ENCODE data around the gene ISLR. TPM values are rescaled to one million over a fixed set of nuclear protein-coding genes. Genes with fewer than 3 reads are reported as not detected.
"Not testable (repeated sequence)": the region's sequence is repeated elsewhere in the genome, so short reads cannot be mapped to it uniquely, and the experiment has no call there.

ISLR gene
- polyA plus RNA-seq, 12 donors, result 117 to 472 (median 179) TPM

GRCh38 chr15:74133694-74134386 lies 39.7 kb upstream of the ISLR start:
- no peak for DNase-seq

- no peak for DNase-seq
These were observed 39.0 kb upstream of the ISLR start for GRCh38 chr15:74134387-74135027.

DNA sequence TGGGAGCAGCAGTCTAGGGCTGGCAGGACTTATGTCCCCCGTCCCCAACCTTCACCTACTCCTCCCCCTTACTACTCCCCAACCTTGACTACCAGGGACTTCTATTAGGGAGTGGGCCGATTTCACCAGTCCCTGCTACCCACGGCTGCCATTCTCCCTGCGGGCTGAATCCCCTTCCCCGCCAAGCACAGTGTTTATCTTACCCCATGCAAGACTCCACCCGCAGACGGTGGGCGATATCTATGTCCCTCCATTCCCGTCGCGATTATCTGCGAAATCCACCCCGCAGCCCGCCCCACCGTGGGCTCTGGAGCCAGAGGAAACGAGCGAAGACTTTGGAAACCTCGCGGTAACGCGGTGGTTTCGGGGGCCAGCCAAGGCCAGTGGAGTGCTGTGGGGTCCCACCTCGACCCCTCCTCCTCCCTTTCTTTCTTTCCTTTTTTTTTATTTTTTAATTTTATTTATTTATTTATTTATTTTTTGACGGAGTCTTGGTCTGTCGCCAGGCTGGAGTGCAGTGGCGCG lies 38.4 kb upstream of the ISLR start:
- DNase-seq, result no peak

GRCh38 chr15:74136540-74136813 lies 37.0 kb upstream of the ISLR start:
- DNase-seq, result peak; percentile 64

- peak; percentile 41 for DNase-seq
These were observed 36.5 kb upstream of the ISLR start for GRCh38 chr15:74136814-74137536.

DNA sequence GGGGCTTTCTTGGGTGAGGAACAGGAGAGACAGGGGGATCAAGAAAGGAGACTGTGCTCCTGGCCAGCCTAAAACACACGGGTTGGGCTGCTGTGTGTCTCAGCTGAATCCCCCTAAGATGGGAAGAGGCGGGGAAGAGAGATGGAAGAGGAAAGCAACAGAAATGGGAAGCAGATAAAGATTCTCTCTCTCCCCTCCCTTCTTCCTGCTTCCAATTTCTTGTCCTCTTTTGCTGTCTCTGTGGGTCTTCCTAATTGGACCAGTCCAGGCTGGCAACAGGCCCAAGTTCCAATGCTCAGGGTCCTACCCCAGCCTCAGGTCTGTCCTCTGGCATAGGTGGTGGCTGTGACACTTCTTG lies 36.0 kb upstream of the ISLR start:
- peak; percentile 59 for DNase-seq

DNA sequence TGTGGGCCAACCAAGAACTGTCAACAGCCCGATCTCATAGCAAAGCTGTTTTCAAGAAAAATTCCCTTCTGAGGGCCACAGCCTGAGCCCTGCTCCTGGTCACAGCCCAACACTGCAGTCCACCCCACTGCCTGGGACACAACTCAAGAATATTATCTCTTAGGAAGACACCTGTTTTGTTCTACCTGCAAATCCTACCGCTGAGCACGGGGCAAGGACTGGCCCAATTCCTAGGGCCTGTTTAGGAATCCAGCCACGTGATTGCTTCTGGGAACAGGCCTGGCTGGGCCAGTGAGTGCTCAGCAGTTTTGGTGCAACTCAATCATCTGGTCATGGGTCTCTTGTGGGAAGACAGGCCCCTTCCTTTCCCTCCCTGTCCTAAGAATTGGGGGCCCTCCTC lies 34.9 kb upstream of the ISLR start:
- DNase-seq, result no peak

GRCh38 chr15:74141591-74141990 lies 31.9 kb upstream of the ISLR start:
- no peak for DNase-seq

DNA sequence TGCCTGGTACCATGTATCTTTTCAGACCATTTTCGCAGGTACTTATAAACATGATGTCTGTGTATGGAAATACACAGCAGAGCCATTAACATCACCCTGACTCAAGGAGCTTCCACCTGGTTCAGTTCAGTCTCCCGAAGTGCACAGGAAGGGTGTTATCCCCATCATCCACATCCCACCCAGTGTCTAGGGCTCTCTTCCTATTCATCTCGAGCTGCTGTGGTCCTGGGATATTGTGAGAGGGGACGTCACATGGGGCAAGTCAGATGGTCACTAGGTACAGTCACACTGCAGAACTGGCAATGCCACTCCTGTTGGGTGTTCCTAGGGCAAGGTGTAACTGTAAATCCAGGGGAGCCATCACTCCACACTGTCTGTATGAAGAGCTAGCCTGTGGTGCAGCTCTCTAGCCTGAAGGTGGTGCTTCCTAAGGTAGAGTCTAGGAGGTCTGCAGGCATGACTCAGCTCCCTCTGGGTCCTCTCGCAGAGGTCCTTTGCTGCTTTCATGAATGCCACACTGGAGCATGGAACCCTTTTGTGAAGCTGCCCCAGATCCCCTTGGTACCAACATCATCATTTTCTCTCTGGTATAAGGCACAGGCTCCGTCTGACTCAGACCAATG lies 29.2 kb upstream of the ISLR start:
- DNase-seq, result no peak

DNA sequence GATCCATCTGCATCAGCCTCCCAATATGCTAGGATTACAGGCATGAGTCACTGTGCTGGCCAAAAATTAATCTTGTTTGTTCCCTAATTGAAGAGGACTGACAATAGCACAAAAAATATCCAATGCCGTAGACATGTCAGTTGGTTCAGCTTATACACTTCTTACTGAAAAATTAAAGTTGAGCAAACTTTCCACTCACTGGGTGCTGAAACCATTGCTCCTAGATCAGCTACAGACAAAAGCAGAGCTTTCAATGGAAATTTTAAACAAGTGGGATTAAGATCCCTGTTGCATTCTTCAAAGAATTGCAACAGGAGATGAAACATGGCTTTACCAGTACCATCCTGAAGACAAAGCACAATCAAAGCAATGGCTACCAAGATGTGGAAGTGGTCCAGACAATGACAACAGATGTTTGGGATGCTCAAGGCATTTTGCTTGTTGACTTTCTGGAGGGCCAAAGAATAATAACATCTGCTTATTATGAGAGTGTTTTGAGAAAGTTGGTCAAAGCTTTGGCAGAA lies 27.2 kb upstream of the ISLR start:
- DNase-seq, result no peak

- no peak for DNase-seq
These were observed 26.5 kb upstream of the ISLR start for GRCh38 chr15:74147051-74147450.

DNA sequence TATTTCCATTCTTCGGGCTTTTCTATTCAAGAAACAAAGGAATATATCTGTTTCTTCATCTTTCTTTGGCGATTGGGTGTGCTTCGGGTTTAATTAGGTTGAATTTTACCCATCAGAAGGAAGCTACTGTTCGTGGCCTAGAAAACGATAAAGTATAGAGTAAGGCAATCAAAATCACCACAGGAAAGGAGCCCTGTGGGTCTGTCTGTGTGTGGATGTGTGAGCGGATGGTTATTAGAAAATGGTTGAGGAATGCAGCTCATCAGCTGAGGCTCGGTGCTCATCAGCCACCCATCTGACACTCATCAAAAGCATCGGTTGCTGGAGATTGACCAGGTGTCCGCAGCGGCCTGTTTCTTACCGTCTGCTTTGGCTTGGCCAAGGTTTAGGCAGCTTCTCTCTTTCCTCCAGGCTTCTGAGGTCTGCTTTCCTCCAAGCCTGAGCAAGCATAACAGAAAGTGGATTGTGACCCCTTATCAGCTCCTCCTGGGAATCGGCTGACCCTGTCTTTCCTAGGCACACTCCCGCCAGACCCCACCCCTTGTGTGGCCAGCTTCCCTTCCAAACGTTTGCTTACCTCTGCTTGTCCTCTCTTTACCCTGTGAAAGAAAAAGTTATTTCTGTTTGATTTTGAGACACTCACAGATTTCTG lies 17.6 kb upstream of the ISLR start:
- DNase-seq, result no peak

GRCh38 chr15:74156678-74157411 lies 16.7 kb upstream of the ISLR start:
- DNase-seq, result peak; percentile 80

DNA sequence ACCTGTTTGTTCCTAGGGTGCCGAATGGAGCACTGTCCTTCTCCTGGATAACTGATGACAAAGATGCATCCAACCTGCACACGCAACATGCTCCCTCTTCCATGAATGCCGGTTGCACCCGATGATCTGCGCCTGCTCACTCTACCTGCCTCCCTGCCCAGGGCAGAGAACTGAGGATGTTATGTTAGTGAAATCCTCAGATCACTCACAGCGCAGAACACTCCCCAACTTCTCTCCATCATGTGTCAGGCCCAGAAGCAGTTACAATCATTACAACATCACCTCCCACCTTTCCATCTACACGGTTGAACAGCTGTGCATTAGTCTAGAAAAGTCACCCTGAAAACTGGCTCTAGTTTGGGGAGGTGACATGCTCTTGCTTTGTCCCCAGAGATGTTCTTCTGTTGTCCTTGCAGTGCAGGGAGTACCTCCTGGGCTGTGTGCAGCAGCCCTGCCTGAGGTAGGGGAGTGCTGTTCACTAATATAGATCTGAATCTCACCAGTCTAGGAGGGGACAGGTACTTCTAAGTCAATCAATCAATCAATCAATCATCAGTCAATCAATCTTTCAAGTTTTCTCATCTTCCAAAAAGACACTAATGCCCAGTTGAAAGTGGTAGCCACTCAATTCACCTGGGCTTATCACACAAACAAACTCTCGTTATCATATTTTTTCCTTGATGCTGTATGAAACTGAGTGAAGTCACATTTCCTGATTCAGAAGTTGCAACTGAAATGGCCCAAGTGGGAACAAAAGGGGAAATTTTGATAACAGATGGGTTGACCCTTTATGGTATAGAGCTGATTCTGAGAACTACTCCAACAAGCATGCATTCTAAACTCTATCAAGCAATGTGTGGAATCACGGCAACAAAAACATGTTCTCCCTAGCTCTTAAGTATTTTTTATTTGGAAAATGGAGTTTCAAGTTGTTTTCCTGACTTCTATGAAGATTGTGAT lies 15.4 kb upstream of the ISLR start:
- no peak for DNase-seq

DNA sequence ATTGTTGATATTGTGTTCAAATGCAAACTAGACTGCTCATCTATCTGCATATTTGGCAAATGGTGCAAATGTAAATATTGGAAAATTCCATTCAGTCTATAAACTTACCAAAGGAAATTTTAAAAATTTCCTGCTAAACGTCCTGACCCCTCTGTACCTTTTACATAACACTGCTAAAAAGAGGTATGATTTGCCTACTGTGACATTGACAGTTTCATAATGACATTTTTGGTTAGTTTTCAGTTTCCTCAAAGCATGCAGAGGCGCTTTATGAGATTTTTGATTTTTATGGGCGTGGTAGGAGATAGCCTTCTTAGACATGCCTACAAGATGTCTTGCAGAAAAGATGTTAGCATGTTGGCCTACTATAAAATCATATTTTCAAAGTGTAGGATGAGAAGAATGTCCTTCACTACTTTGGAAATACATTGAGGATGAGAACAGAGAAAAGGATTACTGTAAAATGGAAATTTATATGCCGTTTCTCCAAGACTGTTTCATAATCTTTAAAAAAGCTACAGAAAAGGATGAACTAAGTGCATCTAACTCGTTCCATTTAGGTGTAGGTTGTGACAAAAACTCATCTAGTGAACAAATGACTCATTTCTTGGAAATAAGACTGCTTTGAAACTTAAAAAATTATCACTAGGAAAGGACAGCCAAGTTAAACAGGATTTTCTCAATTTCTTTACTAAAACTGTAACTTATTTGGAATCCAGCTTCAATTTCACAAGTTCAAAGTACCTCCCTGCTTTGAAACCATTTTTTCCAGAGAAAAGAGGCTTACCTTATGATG lies 14.5 kb upstream of the ISLR start:
- DNase-seq, result no peak

DNA sequence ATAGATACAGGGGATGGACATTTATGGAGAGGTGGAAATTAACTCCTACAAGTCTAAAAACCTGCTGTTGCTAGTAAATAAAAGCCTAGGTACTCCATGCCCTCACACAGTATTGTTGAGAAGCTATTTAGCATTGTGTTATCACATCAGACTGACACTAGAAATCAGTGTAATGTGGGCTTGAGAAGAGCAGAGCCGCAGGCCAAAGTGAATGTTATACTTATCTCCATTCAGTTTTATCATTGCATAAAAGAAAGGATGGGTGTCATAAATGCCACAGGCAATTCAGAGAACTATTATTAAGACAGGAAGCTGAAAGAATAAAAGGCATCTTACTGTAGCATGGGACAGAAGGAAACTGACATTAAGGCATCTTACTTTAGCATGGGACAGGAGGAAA lies 13.7 kb upstream of the ISLR start:
- no peak for DNase-seq

DNA sequence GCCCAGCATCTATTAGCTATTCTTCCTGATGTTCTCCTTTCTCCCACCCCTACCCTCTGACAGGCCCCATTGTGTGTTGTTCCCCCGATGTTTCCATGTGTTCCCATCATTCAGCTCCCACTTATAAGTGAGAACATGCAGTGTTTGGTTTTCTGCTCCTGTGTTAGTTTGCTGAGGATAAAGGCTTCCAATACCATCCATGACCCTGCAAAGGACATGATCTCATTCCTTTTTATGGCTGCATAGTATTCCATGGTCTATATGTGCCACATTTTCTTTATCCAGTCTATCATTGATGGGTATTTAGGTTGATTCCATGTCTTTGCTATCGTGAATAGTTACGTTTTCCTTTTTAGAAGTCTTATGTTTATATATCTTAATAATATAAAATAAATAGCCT lies 13.1 kb upstream of the ISLR start:
- DNase-seq, result not testable (repeated sequence)

- not testable (repeated sequence) for DNase-seq
These were observed 11.3 kb upstream of the ISLR start for GRCh38 chr15:74162195-74162536.

DNA sequence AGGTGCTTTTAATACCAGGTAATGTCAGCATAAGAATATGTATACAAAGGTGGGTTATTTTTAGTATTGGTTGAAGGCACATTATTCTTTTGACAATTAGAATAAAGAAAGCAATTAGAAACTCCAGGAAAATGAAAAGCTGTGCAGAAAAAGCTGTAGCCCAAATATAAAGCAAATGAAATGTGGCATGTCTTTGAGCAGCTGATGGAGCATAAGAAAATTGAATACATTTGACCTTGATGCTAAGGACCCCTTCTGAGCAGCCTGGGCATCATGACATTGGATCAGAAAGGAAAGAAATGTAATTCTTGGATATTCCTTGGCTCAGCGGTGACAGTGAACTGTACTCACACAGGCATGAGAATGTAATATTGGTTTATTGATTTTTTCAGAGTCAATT lies 8.0 kb upstream of the ISLR start:
- no peak for DNase-seq

Measured in muscle of arm (tissue), 12 donors.